B cell (primary cell): ENCODE measurements around the gene DOK7. TPM values are rescaled to one million over a fixed set of nuclear protein-coding genes. Genes with fewer than 3 reads are reported as not detected.

Experiments used
- ATAC-seq: fragments of 200-7000 bp; cut with Tn5 transposase; one replicate; pipeline ENCODE4 v1.10.0; 2021; ENCODE audit warnings: low read depth, mild to moderate bottlenecking, moderate number of reproducible peaks, moderate library complexity
- CTCF ChIA-PET: fragments of 350-600 bp; sonication (Branson Sonifier 250); formaldehyde crosslinking; loops from one replicate; lab custom pipeline; 2021; ENCODE audit warnings: antibody characterized with exemption, inconsistent platforms; lab: Charles Lee
- POLR2A ChIA-PET: fragments of 350-600 bp; sonication (Branson Sonifier 250); formaldehyde crosslinking; loops from one replicate; lab custom pipeline; 2021; ENCODE audit warnings: antibody characterized with exemption; lab: Charles Lee
- DNase-seq: peaks from one replicate; pipeline ENCODE4 v3.0.0; 2013
- H2AFZ ChIP-seq: 2 replicates; pipeline ENCODE4 v1.6.1; 2012; ENCODE audit warnings: mild to moderate bottlenecking, low read depth, low read length; ENCODE audit not compliant: insufficient read depth, poor library complexity, severe bottlenecking
- H3K27ac ChIP-seq, 2 donors: 1 replicate in 1 of 2; 2 replicates in 1 of 2; pipeline ENCODE4 v1.5.1; 2012 to 2013; ENCODE audit warnings: low read length in 2 of 2, mild to moderate bottlenecking in 2 of 2, moderate library complexity in 1 of 2
- H3K27me3 ChIP-seq, 4 experiments: fragments of 200-600 bp in 1 of 4; sonication (generic) in 1 of 4; replicated peaks in 1 of 4; 1 replicate in 2 of 4; 2 replicates in 2 of 4; pipeline versions ENCODE4 v1.6.1 to v1.7.0; 2013 to 2016; ENCODE audit warnings: low read length in 3 of 4, mild to moderate bottlenecking in 2 of 4, mixed read lengths in 1 of 4, moderate library complexity in 1 of 4; ENCODE audit not compliant: insufficient read depth in 4 of 4, control insufficient read depth in 3 of 4; ENCODE audit errors: control extremely low read depth in 1 of 4
- H3K36me3 ChIP-seq, 2 experiments: replicated peaks in 1 of 2; 1 replicate in 1 of 2; 2 replicates in 1 of 2; pipeline versions ENCODE4 v1.6.1 to v1.7.1; 2013; ENCODE audit warnings: low read length in 1 of 2; ENCODE audit not compliant: insufficient read depth in 2 of 2, control insufficient read depth in 1 of 2; ENCODE audit errors: control extremely low read depth in 1 of 2, extremely low read depth in 1 of 2
- H3K4me1 ChIP-seq, 2 donors: fragments of 200-600 bp in 1 of 2; sonication (generic) in 1 of 2; 1 replicate in 1 of 2; 2 replicates in 1 of 2; pipeline versions ENCODE4 v1.5.1 to v1.6.1; 2013 to 2017; ENCODE audit warnings: low read length in 2 of 2; ENCODE audit not compliant: control insufficient read depth in 2 of 2, insufficient read depth in 2 of 2
- H3K4me2 ChIP-seq: replicated peaks from 2 replicates; pipeline ENCODE3; 2012; ENCODE audit warnings: mild to moderate bottlenecking, low read depth, low read length; ENCODE audit not compliant: poor library complexity, severe bottlenecking
- H3K4me3 ChIP-seq, 5 experiments: fragments of 200-600 bp in 1 of 5; sonication (generic) in 1 of 5; 1 replicate in 3 of 5; 2 replicates in 2 of 5; pipeline versions ENCODE4 v1.5.1 to v1.7.0; 2011 to 2016; ENCODE audit warnings: low read length in 4 of 5, mild to moderate bottlenecking in 4 of 5, low read depth in 2 of 5, control low read depth in 1 of 5, moderate library complexity in 1 of 5; ENCODE audit not compliant: insufficient read depth in 1 of 5; ENCODE audit errors: control extremely low read depth in 1 of 5, extremely low read depth in 1 of 5
- H3K79me2 ChIP-seq: fragments of 200-600 bp; sonication (generic); one replicate; pipeline ENCODE4 v1.6.0; 2016; ENCODE audit warnings: low read length; ENCODE audit not compliant: control insufficient read depth, insufficient read depth
- H3K9ac ChIP-seq: fragments of 200-600 bp; sonication (generic); 2 replicates; pipeline ENCODE4 v1.6.1; 2017; ENCODE audit warnings: mild to moderate bottlenecking, low read length, moderate library complexity
- H3K9me3 ChIP-seq, 3 donors: one replicate each; pipeline versions ENCODE4 v1.6.1 to v1.7.1; 2013; ENCODE audit warnings: low read length in 2 of 3; ENCODE audit not compliant: control insufficient read depth in 2 of 3, insufficient read depth in 1 of 3; ENCODE audit errors: control extremely low read depth in 1 of 3
- H4K20me1 ChIP-seq: 2 replicates; pipeline ENCODE4 v1.6.0; 2012; ENCODE audit warnings: mild to moderate bottlenecking, low read length; ENCODE audit not compliant: insufficient read depth, control insufficient read depth, poor library complexity, severe bottlenecking
- H3K27ac Mint-ChIP-seq: one replicate; pipeline ENCODE4 v1.8.0; 2021; ENCODE audit warnings: mixed read lengths
- H3K27me3 Mint-ChIP-seq: one replicate; pipeline ENCODE4 v1.8.0; 2021; ENCODE audit warnings: mixed read lengths
- H3K4me1 Mint-ChIP-seq: one replicate; pipeline ENCODE4 v1.8.0; 2021; ENCODE audit warnings: mixed read lengths
- H3K4me3 Mint-ChIP-seq: one replicate; pipeline ENCODE4 v1.8.0; 2021; ENCODE audit warnings: mixed read lengths
- H3K9me3 Mint-ChIP-seq: one replicate; pipeline ENCODE4 v1.8.0; 2022; ENCODE audit warnings: mixed read lengths; ENCODE audit not compliant: insufficient read depth
- CTCF ChIP-seq: fragments of 200-600 bp; IDR thresholded peaks from one replicate; pipeline ENCODE4 v1.8.0; 2022; ENCODE audit warnings: antibody characterized with exemption, mild to moderate bottlenecking
- EZH2 ChIP-seq: IDR thresholded peaks from 2 replicates; pipeline ENCODE4 v1.6.1; 2012; ENCODE audit warnings: borderline replicate concordance, low read depth, mild to moderate bottlenecking, moderate library complexity, low read length; ENCODE audit not compliant: insufficient read depth, poor library complexity, severe bottlenecking
- WGBS: methylation state at CpG from one replicate; pipeline ENCODE4 v1.1.5; 2013; ENCODE audit warnings: missing lambda C conversion rate; ENCODE audit not compliant: insufficient coverage; 5-methylcytosine and 5-hydroxymethylcytosine counted together
- intact Hi-C: fragments of 100-400 bp; cut with micrococcal nuclease; formaldehyde crosslinking; loops from one replicate; pipeline ENCODE4 v1.10.0; 2022
- polyA plus RNA-seq: library from polyadenylated mRNA; depleted of rRNA; stranded (reverse); fragments of >200 nt; gene quantifications from 2 replicates; pipeline ENCODE4 v1.2.3, GENCODE V29; 2012
- total RNA-seq, 2 donors: library from RNA; stranded (reverse); fragments of 120-200 nt in 1 of 2; gene quantifications; 1 replicate in 1 of 2; 2 replicates in 1 of 2; pipeline versions ENCODE4 v1.2.3 to v1.2.4, GENCODE V29; 2013 to 2022

Gene DOK7
- total and polyA plus RNA-seq, 2 donors (not counting 1 experiment from before 2014, with no cell fraction given), result 24.1 to 24.8 TPM

- H3K27ac Mint-ChIP-seq, result no peak overlapping the region
- Histone ChIP-seq H3K27me3 (no peaks in the 10 kb centered on the region), H3K27ac (no peak overlapping the region), H3K4me1 (no peaks in the 10 kb centered on the region), H3K9ac (no peak overlapping the region), H3K9me3 (no peaks in the 10 kb centered on the region), H3K79me2 (peaks cover 34% of the 10 kb centered on the region), H3K4me2 (no peak overlapping the region), H2AFZ (no peak overlapping the region), H3K4me3 (no peak overlapping the region), H4K20me1 (peaks cover 71% of the 10 kb centered on the region), H3K36me3 (peaks cover 0 to 90% of the 10 kb centered on the region in 2 experiments)
- intact Hi-C loops, result no loop called here
- DNase-seq (no peak), ATAC-seq (no peak)
- H3K4me1 Mint-ChIP-seq, result no peaks in the 10 kb centered on the region
- no peaks in the 10 kb centered on the region for H3K9me3 Mint-ChIP-seq
- POLR2A ChIA-PET, result no interaction called here
- H3K4me3 Mint-ChIP-seq, result no peak overlapping the region
- 92% methylated on average over 10 of the region's 11 CpGs for WGBS
- CTCF ChIA-PET, result no interaction called here
- H3K27me3 Mint-ChIP-seq, result no peaks in the 10 kb centered on the region
- TF ChIP-seq EZH2, result no peak
- no peak for TF ChIP-seq CTCF
Observed at GRCh38 chr4:3520276-3520675, 57.2 kb downstream of the DOK7 start.

GRCh38 chr4:3520796-3521600 is 57.9 kb downstream of the DOK7 start:
- Mint-ChIP-seq H3K27me3 (no peaks in the 10 kb centered on the region), H3K27ac (no peak overlapping the region), H3K9me3 (no peaks in the 10 kb centered on the region), H3K4me3 (no peak overlapping the region), H3K4me1 (no peaks in the 10 kb centered on the region)
- H3K27ac ChIP-seq, result no peak overlapping the region
- H3K27me3 ChIP-seq, result no peaks in the 10 kb centered on the region
- H3K79me2 ChIP-seq, result peaks cover 40% of the 10 kb centered on the region
- no peak overlapping the region for H3K4me2 ChIP-seq
- no peaks in the 10 kb centered on the region for H3K4me1 ChIP-seq
- ChIA-PET POLR2A (no interaction called here), CTCF (no interaction called here)
- peaks cover 0 to 87% of the 10 kb centered on the region in 2 experiments for H3K36me3 ChIP-seq
- DNase-seq (no peak), ATAC-seq (no peak)
- H4K20me1 ChIP-seq, result peaks cover 78% of the 10 kb centered on the region
- H3K4me3 ChIP-seq, result no peak overlapping the region
- H3K9me3 ChIP-seq, result no peaks in the 10 kb centered on the region
- TF ChIP-seq CTCF, result no peak
- TF ChIP-seq EZH2, result no peak
- H3K9ac ChIP-seq, result no peak overlapping the region
- no peak overlapping the region for H2AFZ ChIP-seq
- intact Hi-C loops, result no loop called here
- WGBS, result 94% methylated on average over 30 of the region's 31 CpGs
